GM23338 (cell line): Measurements from ENCODE around the gene SLC22A17. TPM values are rescaled to one million over a fixed set of nuclear protein-coding genes. Genes with fewer than 3 reads are reported as not detected.

Experiments
- ATAC-seq: fragments of 200-7000 bp; cut with Tn5 transposase; 3 replicates; pipeline ENCODE4 v1.9.1; 2020
- DNase-seq: peaks from one replicate; pipeline ENCODE4 v3.0.0-alpha.2; 2015; ENCODE audit warnings: low spot score
- H2AFZ ChIP-seq: fragments of 200-600 bp; sonication (generic); 2 replicates; pipeline ENCODE4 v1.8.0; 2016; ENCODE audit warnings: antibody characterized with exemption, mild to moderate bottlenecking, moderate library complexity
- H3F3A ChIP-seq: fragments of 200-600 bp; sonication (generic); replicated peaks from 2 replicates; pipeline ENCODE4 v1.8.0; 2017; ENCODE audit warnings: antibody characterized with exemption, mixed run types, low read depth
- H3K27ac ChIP-seq: fragments of 200-600 bp; sonication (generic); 2 replicates; pipeline ENCODE4 v1.6.1; 2016; ENCODE audit warnings: low read depth
- H3K27me3 ChIP-seq: fragments of 200-600 bp; sonication (generic); 2 replicates; pipeline ENCODE4 v1.8.0; 2016; ENCODE audit warnings: mild to moderate bottlenecking, mixed run types, moderate library complexity; ENCODE audit not compliant: insufficient read depth
- H3K36me3 ChIP-seq: fragments of 200-600 bp; sonication (generic); 2 replicates; pipeline ENCODE4 v1.8.0; 2016; ENCODE audit warnings: mild to moderate bottlenecking; ENCODE audit not compliant: insufficient read depth
- H3K4me1 ChIP-seq: fragments of 200-600 bp; sonication (generic); 2 replicates; pipeline ENCODE4 v1.8.0; 2016; ENCODE audit warnings: mild to moderate bottlenecking, moderate library complexity; ENCODE audit not compliant: insufficient read depth
- H3K4me2 ChIP-seq: fragments of 200-600 bp; sonication (generic); 2 replicates; pipeline ENCODE4 v1.7.1; 2017; ENCODE audit warnings: mixed run types
- H3K4me3 ChIP-seq: fragments of 200-600 bp; sonication (generic); 2 replicates; pipeline ENCODE4 v1.6.1; 2016; ENCODE audit warnings: mixed run types
- H3K79me2 ChIP-seq: fragments of 200-600 bp; sonication (generic); replicated peaks from 2 replicates; pipeline ENCODE4 v1.8.0; 2017; ENCODE audit warnings: mild to moderate bottlenecking; ENCODE audit not compliant: insufficient read depth
- H3K9me2 ChIP-seq: fragments of 200-600 bp; sonication (generic); 2 replicates; pipeline ENCODE4 v1.8.0; 2017; ENCODE audit not compliant: insufficient read depth
- H4K20me1 ChIP-seq: fragments of 200-600 bp; sonication (generic); replicated peaks from 2 replicates; pipeline ENCODE4 v1.8.0; 2017; ENCODE audit warnings: mild to moderate bottlenecking; ENCODE audit not compliant: insufficient read depth
- H3K27ac Mint-ChIP-seq: 2 replicates; pipeline ENCODE4 v1.8.0; 2020; ENCODE audit warnings: inconsistent platforms, mild to moderate bottlenecking, moderate library complexity, mixed read lengths
- H3K27me3 Mint-ChIP-seq: 3 replicates; pipeline ENCODE4 v1.8.0; 2022; ENCODE audit warnings: low read depth, mild to moderate bottlenecking, moderate library complexity, mixed read lengths, inconsistent platforms; ENCODE audit not compliant: insufficient read depth, poor library complexity
- H3K36me3 Mint-ChIP-seq: 3 replicates; pipeline ENCODE4 v1.8.0; 2021; ENCODE audit warnings: low read depth, mild to moderate bottlenecking, inconsistent platforms, moderate library complexity, mixed read lengths
- H3K4me1 Mint-ChIP-seq: 3 replicates; pipeline ENCODE4 v1.8.0; 2020; ENCODE audit warnings: mild to moderate bottlenecking, inconsistent platforms, mixed read lengths
- H3K4me3 Mint-ChIP-seq: 3 replicates; pipeline ENCODE4 v1.8.0; 2021; ENCODE audit warnings: moderate library complexity, mild to moderate bottlenecking, inconsistent platforms, mixed read lengths
- H3K9me3 Mint-ChIP-seq: 3 replicates; pipeline ENCODE4 v1.8.0; 2020; ENCODE audit warnings: moderate library complexity, mild to moderate bottlenecking, inconsistent platforms, mixed read lengths
- CREB1 ChIP-seq: fragments of 250-450 bp; sonication (Bioruptor Pico); IDR thresholded peaks from 2 replicates; pipeline ENCODE4 v1.5.0; 2020; ENCODE audit warnings: low read depth, mild to moderate bottlenecking, moderate library complexity
- CTCF ChIP-seq, 2 experiments: fragments of 200-600 bp in 1 of 2; sonication (generic) in 1 of 2; conservative IDR thresholded peaks; 2 replicates each; pipeline versions ENCODE4 v1.5.1 to v1.6.1; 2016 to 2017; ENCODE audit warnings: antibody characterized with exemption in 2 of 2, low read depth in 2 of 2, mild to moderate bottlenecking in 2 of 2, moderate library complexity in 1 of 2
- ETS1 ChIP-seq: IDR thresholded peaks from 2 replicates; pipeline ENCODE4 v1.6.1; 2016; ENCODE audit warnings: antibody characterized with exemption
- EZH2 ChIP-seq: fragments of 200-600 bp; sonication (generic); IDR thresholded peaks from one replicate; pipeline ENCODE4 v1.8.0; 2017; ENCODE audit warnings: antibody characterized with exemption, mild to moderate bottlenecking, low read depth; ENCODE audit not compliant: unreplicated experiment
- EZH2phosphoT487 ChIP-seq: fragments of 200-600 bp; sonication (generic); IDR thresholded peaks from one replicate; pipeline ENCODE4 v1.8.1; 2018; ENCODE audit warnings: antibody characterized with exemption; ENCODE audit not compliant: unreplicated experiment
- JUNB ChIP-seq: IDR thresholded peaks from one replicate; pipeline ENCODE4 v1.6.1; 2016; ENCODE audit warnings: antibody characterized with exemption; ENCODE audit not compliant: unreplicated experiment
- NANOG ChIP-seq: IDR thresholded peaks from 2 replicates; pipeline ENCODE4 v1.6.1; 2016; ENCODE audit warnings: antibody characterized with exemption, borderline replicate concordance
- POLR2AphosphoS5 ChIP-seq: IDR thresholded peaks from 2 replicates; pipeline ENCODE4 v1.6.1; 2016; ENCODE audit warnings: antibody characterized with exemption, low read depth
- REST ChIP-seq: IDR thresholded peaks from one replicate; pipeline ENCODE4 v1.6.1; 2018; ENCODE audit warnings: antibody characterized with exemption; ENCODE audit not compliant: unreplicated experiment
- STAT1 ChIP-seq: IDR thresholded peaks from one replicate; pipeline ENCODE4 v1.6.1; 2016; ENCODE audit warnings: antibody characterized with exemption; ENCODE audit not compliant: unreplicated experiment
- ZNF114 ChIP-seq: fragments of 250-450 bp; sonication (Bioruptor Pico); IDR thresholded peaks from 2 replicates; pipeline ENCODE4 v1.5.0; 2020; ENCODE audit warnings: mild to moderate bottlenecking, moderate library complexity
- ZNF331 ChIP-seq: fragments of 250-450 bp; sonication (Bioruptor Pico); IDR thresholded peaks from 2 replicates; pipeline ENCODE4 v1.5.0; 2020; ENCODE audit warnings: low read depth, mild to moderate bottlenecking, moderate library complexity
- ZNF462 ChIP-seq: fragments of 250-450 bp; sonication (Bioruptor Pico); IDR thresholded peaks from 2 replicates; pipeline ENCODE4 v1.5.0; 2020; ENCODE audit warnings: mild to moderate bottlenecking, moderate library complexity
- polyA plus RNA-seq: library from polyadenylated mRNA; unstranded; fragments of >200 nt; fragmentation: Nextera tagmentation; extraction: Ambion mirVana; gene quantifications from 2 replicates; pipeline ENCODE4 v1.2.1, GENCODE V29; 2016
- total RNA-seq: library from RNA; depleted of rRNA; stranded (reverse); fragments of >200 nt; shearing (Covaris generic); gene quantifications from 2 replicates; pipeline ENCODE4 v1.2.3, GENCODE V29; 2014

Gene SLC22A17
- total and polyA plus RNA-seq, 2 experiments from 2014 or later, result 28.6 to 56.6 TPM

GRCh38 chr14:23354990-23355389, 2.3 kb upstream of the SLC22A17 start:
- Mint-ChIP-seq H3K27ac (no peak overlapping the region), H3K36me3 (peaks cover 24% of the 10 kb centered on the region), H3K4me1 (peaks cover 12% of the 10 kb centered on the region), H3K27me3 (peaks cover 16% of the 10 kb centered on the region), H3K9me3 (no peaks in the 10 kb centered on the region; the same call in 1 of the 3 replicates), H3K4me3 (no peak overlapping the region)
- Histone ChIP-seq H3K27me3 (peaks cover 37% of the 10 kb centered on the region), H3K27ac (no peak overlapping the region), H3K4me1 (peaks cover 5% of the 10 kb centered on the region; the same call in 1 of the 2 replicates), H3K36me3 (no peaks in the 10 kb centered on the region), H4K20me1 (peaks cover 5% of the 10 kb centered on the region; the same call in 1 of the 2 replicates), H3F3A (no peaks in the 10 kb centered on the region), H3K4me3 (no peak overlapping the region), H3K9me2 (no peaks in the 10 kb centered on the region), H2AFZ (no peak overlapping the region), H3K79me2 (no peaks in the 10 kb centered on the region), H3K4me2 (no peak overlapping the region)
- TF ChIP-seq ZNF114 (CRISPR knock-in tag) (no peak), NANOG (no peak), CTCF (conservative IDR thresholded peaks at IDR 0.05; ENCODE audit: low read depth in 2 of 2) (no peak), CREB1 (CRISPR knock-in tag) (no peak), ZNF331 (CRISPR knock-in tag) (no peak), JUNB (no peak), STAT1 (no peak), EZH2phosphoT487 (no peak), EZH2 (no peak), ETS1 (no peak), REST (no peak), ZNF462 (no peak), POLR2AphosphoS5 (no peak)
- no peak for ATAC-seq
- no peak for DNase-seq
